Naive B cell (primary cell): Measurements from ENCODE around the gene ZNF410. TPM values are rescaled to one million over a fixed set of nuclear protein-coding genes. Genes with fewer than 3 reads are reported as not detected.
"Not testable (repeated sequence)": the region's sequence is repeated elsewhere in the genome, so short reads cannot be mapped to it uniquely, and the experiment has no call there.

ENCODE experiments used
- ATAC-seq, 2 donors: fragments of 150-1000 bp; cut with Tn5 transposase; 2 replicates each; pipeline ENCODE4 v1.10.0; 2021; ENCODE audit warnings: low read depth in 2 of 2, mild to moderate bottlenecking in 2 of 2, moderate library complexity in 2 of 2
- DNase-seq: peaks from one replicate; pipeline ENCODE4 v3.0.0; 2022
- H3K27ac Mint-ChIP-seq, 6 donors: one replicate each; pipeline ENCODE4 v1.8.0; 2020 to 2022; ENCODE audit warnings: mild to moderate bottlenecking in 6 of 6, mixed read lengths in 6 of 6, moderate library complexity in 5 of 6, inconsistent platforms in 2 of 6
- H3K27me3 Mint-ChIP-seq, 3 donors: one replicate each; pipeline ENCODE4 v1.8.0; 2021 to 2022; ENCODE audit warnings: mixed read lengths in 3 of 3, mild to moderate bottlenecking in 1 of 3
- H3K36me3 Mint-ChIP-seq, 2 donors: one replicate each; pipeline ENCODE4 v1.8.0; 2020 to 2022; ENCODE audit warnings: mixed read lengths in 2 of 2, inconsistent platforms in 1 of 2, mild to moderate bottlenecking in 1 of 2
- H3K4me1 Mint-ChIP-seq, 3 donors: one replicate each; pipeline ENCODE4 v1.8.0; 2020 to 2022; ENCODE audit warnings: mixed read lengths in 3 of 3, inconsistent platforms in 1 of 3, mild to moderate bottlenecking in 1 of 3, moderate library complexity in 1 of 3
- H3K4me3 Mint-ChIP-seq, 8 donors: one replicate each; pipeline ENCODE4 v1.8.0; 2020 to 2022; ENCODE audit warnings: mild to moderate bottlenecking in 8 of 8, mixed read lengths in 8 of 8, moderate library complexity in 8 of 8, inconsistent platforms in 2 of 8
- H3K9me3 Mint-ChIP-seq, 7 donors: one replicate each; pipeline ENCODE4 v1.8.0; 2020 to 2022; ENCODE audit warnings: mixed read lengths in 7 of 7, mild to moderate bottlenecking in 5 of 7, inconsistent platforms in 2 of 7, moderate library complexity in 1 of 7
- polyA plus RNA-seq, 6 donors: library from polyadenylated mRNA; unstranded; fragments of 300-500 nt; fragmentation: Illumina TruSeq; gene quantifications; one replicate each; pipeline ENCODE4 v1.2.3, GENCODE V29; 2021; ENCODE audit warnings: low read depth in 6 of 6

The ZNF410 gene
- polyA plus RNA-seq, 6 donors from 2014 or later: 56.3 to 77.1 (median 66.9) TPM

DNA sequence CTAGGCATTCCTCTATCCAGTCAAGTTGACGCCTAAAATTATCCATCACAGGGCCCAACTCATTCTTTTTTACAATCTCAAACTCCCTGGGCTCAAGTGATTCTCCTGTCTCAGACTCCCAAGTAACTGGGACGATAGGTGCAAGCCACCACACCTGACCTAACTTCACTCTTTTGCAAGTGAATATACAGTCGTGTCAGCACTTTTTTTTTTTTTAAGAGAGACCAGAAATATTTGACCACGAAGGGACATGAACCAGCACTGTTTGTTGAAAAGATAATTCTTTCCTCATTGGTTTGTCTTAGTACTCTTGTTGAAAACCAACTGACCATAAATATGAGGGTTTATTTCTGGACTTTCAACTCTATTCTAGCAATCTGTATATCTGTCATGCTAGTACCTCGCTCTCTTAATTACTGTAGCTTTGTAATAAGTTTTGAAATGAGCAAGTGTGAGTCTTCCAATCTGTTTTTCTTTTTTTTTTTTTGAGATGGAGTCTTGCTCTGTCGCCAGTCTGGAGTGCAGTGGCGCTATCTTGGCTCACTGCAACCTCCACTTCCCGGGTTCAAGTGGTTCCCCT is 21.0 kb upstream of the ZNF410 start:
- H3K36me3 Mint-ChIP-seq: peaks cover 0 to 8% of the 10 kb centered on the region in 2 donors
- H3K9me3 Mint-ChIP-seq: no peaks in the 10 kb centered on the region
- ATAC-seq (no peak), DNase-seq (no peak)
- H3K27me3 Mint-ChIP-seq: no peaks in the 10 kb centered on the region
- H3K4me3 Mint-ChIP-seq: no peak overlapping the region
- H3K4me1 Mint-ChIP-seq: no peaks in the 10 kb centered on the region
- peak overlapping the region in 1 of 6 donors; percentile 6 for H3K27ac Mint-ChIP-seq

DNA sequence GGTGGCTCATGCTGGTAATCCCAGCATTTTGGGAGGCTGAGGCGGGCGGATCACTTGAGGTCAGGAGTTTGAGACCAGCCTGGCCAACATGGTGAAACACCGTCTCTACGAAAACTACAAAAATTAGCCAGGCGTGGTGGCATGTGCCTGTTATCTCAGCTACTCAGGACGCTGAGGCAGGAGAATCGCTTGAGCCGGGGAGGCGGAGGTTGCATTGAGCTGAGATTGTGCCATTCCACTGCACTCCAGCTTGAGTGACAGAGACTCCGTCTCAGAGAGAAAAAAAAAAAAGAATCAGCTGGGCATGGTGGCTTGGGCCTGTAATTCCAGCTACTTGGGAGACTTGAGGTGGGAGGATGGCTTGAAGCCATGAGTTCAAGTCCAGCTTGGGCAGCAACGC is 16.9 kb upstream of the ZNF410 start:
- DNase-seq, H3K4me3 Mint-ChIP-seq, H3K27me3 Mint-ChIP-seq, H3K9me3 Mint-ChIP-seq, H3K4me1 Mint-ChIP-seq, H3K36me3 Mint-ChIP-seq, H3K27ac Mint-ChIP-seq, ATAC-seq: not testable (repeated sequence)

- DNase-seq (no peak), ATAC-seq (no peak)
- H3K36me3 Mint-ChIP-seq: no peaks in the 10 kb centered on the region
- H3K4me1 Mint-ChIP-seq: no peaks in the 10 kb centered on the region
- no peaks in the 10 kb centered on the region for H3K9me3 Mint-ChIP-seq
- H3K27me3 Mint-ChIP-seq: no peaks in the 10 kb centered on the region
- H3K27ac Mint-ChIP-seq: no peak overlapping the region
- H3K4me3 Mint-ChIP-seq: no peak overlapping the region
Observed at GRCh38 chr14:73870525-73871235, 16.0 kb upstream of the ZNF410 start.

DNA sequence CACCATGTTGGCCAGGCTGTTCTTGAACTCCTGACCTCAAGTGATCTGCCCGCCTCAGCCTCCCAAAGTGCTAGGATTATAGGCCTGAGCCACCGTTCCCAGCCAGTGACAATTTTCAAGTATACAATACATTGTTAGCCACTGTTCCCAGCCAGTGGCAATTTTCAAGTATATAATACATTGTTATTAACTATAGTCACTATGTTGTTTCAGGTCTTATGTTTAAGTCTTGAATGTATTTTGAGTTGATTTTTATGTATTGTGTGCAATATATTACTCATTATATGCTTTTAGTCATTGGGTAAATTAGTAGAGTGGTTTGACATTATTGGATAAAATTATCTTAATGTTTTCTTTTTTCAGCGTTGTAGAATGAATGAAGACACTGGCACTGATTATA is 13.0 kb upstream of the ZNF410 start:
- ATAC-seq (no peak), DNase-seq (no peak)
- Mint-ChIP-seq H3K4me1 (no peaks in the 10 kb centered on the region), H3K27ac (no peak overlapping the region), H3K27me3 (no peaks in the 10 kb centered on the region), H3K9me3 (no peaks in the 10 kb centered on the region), H3K36me3 (no peaks in the 10 kb centered on the region), H3K4me3 (no peak overlapping the region)

GRCh38 chr14:73877790-73878189 is 8.9 kb upstream of the ZNF410 start:
- Mint-ChIP-seq H3K4me1 (no peaks in the 10 kb centered on the region), H3K36me3 (no peaks in the 10 kb centered on the region), H3K9me3 (no peaks in the 10 kb centered on the region), H3K4me3 (no peak overlapping the region), H3K27ac (no peak overlapping the region), H3K27me3 (no peaks in the 10 kb centered on the region)
- ATAC-seq: no peak
- DNase-seq: no peak

- H3K4me3 Mint-ChIP-seq: no peak overlapping the region
Observed at GRCh38 chr14:73878436-73878835, 8.2 kb upstream of the ZNF410 start.

DNA sequence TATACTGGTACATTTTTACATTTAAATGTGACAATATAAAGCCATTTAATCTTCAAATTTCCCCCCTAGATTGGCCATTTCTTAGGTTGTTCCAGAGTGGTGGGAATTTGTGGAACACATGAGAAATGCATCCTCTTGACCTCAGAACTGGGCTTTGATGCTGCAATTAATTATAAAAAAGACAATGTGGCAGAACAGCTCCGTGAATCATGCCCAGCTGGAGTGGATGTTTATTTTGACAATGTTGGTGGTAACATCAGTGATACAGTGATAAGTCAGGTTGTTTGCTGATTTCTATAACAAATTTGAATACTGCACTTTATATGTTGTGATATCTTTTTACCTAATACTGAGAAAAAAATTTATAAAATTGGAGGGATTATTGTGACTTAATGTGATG is 7.6 kb upstream of the ZNF410 start:
- Mint-ChIP-seq H3K4me3 (no peak overlapping the region), H3K4me1 (no peaks in the 10 kb centered on the region), H3K36me3 (no peaks in the 10 kb centered on the region), H3K27me3 (no peaks in the 10 kb centered on the region), H3K27ac (no peak overlapping the region), H3K9me3 (no peaks in the 10 kb centered on the region)
- ATAC-seq (no peak), DNase-seq (no peak)

More at GRCh38 chr14:73878436-73878835, 8.2 kb upstream of the ZNF410 start:
- H3K27me3 Mint-ChIP-seq: no peaks in the 10 kb centered on the region
- DNase-seq (no peak), ATAC-seq (no peak)
- H3K36me3 Mint-ChIP-seq: no peaks in the 10 kb centered on the region
- no peak overlapping the region for H3K27ac Mint-ChIP-seq
- H3K9me3 Mint-ChIP-seq: no peaks in the 10 kb centered on the region
- H3K4me1 Mint-ChIP-seq: no peaks in the 10 kb centered on the region

DNA sequence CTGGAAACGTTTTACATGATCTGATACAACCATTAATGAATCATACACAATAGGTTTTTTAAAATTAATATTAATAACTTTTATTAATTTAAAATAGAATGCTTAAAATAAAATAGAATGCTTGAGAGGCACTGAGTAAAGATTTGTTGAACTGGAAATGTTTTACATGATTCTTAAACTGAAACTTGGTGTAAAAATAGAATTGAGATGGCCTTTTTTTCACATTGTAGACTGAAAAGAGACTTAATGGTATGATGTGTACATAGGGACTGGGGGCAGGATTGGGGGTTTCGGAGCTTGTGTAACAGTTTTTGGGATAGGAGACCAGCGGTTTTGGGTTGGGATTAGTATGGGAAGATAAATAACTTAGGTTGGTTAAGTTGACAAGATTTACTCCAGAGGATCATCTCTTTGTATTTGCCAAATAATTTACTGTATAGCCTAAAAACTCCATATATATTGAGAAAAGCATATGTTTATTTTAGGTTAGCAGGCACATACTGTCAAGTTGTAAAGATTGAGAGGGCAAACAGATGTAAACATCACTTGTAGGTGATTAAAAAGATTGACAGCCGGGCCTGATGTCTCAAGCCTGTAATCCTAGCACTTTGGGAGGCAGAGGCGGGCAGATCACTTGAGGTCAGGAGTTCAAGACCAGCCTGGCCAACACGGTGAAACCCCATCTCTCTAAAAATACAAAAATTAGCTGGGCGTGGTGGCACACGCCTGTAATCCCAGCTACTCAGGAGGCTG is 2.0 kb upstream of the ZNF410 start:
- Mint-ChIP-seq H3K27me3 (no peaks in the 10 kb centered on the region), H3K4me1 (peaks cover 35 to 47% (median 39%) of the 10 kb centered on the region in 3 donors), H3K9me3 (no peaks in the 10 kb centered on the region), H3K36me3 (no peaks in the 10 kb centered on the region), H3K27ac (peak overlapping the region in 3 of 6 donors; percentile 81 to 97 (median 84)), H3K4me3 (peak overlapping the region in 7 of 8 donors; percentile 30 to 99 (median 97))
- DNase-seq (no peak), ATAC-seq (no peak)

DNA sequence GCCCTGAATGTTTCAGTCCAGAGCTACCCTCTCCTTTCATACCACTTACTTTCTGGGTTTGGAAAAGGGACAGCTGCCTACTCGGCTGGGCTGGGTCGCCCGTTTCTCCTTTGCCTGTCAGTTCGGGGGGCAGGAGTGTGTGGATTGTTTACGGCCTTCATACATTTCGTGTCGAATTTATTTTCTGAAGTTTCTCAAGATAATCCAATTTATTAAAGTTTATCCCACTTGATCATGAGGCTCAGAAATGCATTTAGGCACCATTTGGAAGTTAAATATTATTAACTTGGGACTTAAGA is 608 bp downstream of the ZNF410 start:
- Mint-ChIP-seq H3K36me3 (peaks cover 0 to 4% of the 10 kb centered on the region in 2 donors), H3K4me3 (peak overlapping the region; percentile 90 to 99 (median 98)), H3K4me1 (peaks cover 35 to 51% (median 42%) of the 10 kb centered on the region in 3 donors), H3K9me3 (no peaks in the 10 kb centered on the region), H3K27me3 (no peaks in the 10 kb centered on the region), H3K27ac (peak overlapping the region; percentile 97 to 100 (median 98))
- ATAC-seq: no peak
- DNase-seq: no peak

DNA sequence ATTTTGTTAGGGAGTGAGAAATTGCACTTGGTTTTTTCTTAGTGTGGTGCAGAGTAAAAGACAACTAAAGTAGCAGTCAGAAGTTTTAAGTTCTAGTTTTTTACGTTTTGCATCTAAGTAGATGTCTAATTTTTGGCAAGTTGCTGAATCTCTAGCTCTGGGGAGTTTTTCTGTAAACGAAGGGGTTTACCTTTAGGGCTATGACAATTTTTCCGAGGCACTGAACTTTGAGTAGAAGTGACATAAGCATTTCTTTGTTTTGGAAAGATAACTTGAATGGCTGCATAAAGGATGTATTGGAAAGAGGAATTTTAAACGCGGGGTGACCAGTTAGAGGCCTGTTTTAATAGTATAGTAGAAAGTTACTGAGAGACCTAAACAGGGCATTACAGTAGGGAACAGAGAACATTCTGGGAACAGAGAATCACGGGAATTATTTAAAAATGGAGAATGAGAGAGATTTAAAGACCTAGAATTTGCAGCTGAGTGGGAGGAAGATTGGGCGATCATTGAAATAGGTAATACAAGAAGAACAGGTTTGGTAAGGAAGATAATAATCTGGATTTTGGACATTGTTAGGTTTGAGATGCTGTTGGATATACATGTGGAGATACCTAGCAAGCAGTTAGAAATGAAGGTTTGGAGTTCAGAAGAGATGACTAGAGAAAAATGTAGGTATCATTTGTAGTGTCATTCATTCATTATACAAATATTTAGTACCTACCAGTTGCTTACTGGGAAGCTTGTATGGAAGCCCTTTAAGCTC is 1.2 kb downstream of the ZNF410 start:
- H3K4me3 Mint-ChIP-seq: peak overlapping the region; percentile 90 to 99 (median 98)
- H3K36me3 Mint-ChIP-seq: peaks cover 0 to 4% of the 10 kb centered on the region in 2 donors
- ATAC-seq (no peak), DNase-seq (no peak)
- no peaks in the 10 kb centered on the region for H3K9me3 Mint-ChIP-seq
- H3K4me1 Mint-ChIP-seq: peaks cover 35 to 51% (median 42%) of the 10 kb centered on the region in 3 donors
- H3K27ac Mint-ChIP-seq: peak overlapping the region; percentile 97 to 100 (median 98)
- no peaks in the 10 kb centered on the region for H3K27me3 Mint-ChIP-seq

- no peaks in the 10 kb centered on the region for H3K9me3 Mint-ChIP-seq
- peaks cover 35 to 51% (median 42%) of the 10 kb centered on the region in 3 donors for H3K4me1 Mint-ChIP-seq
- ATAC-seq (no peak), DNase-seq (no peak)
- H3K4me3 Mint-ChIP-seq: peak overlapping the region in 6 of 8 donors; percentile 82 to 99 (median 98)
- H3K27me3 Mint-ChIP-seq: no peaks in the 10 kb centered on the region
- peak overlapping the region in 4 of 6 donors; percentile 97 to 99 (median 98) for H3K27ac Mint-ChIP-seq
- H3K36me3 Mint-ChIP-seq: peaks cover 0 to 4% of the 10 kb centered on the region in 2 donors
Observed at GRCh38 chr14:73888460-73888725, 1.7 kb downstream of the ZNF410 start.

GRCh38 chr14:73888971-73889370 is 2.3 kb downstream of the ZNF410 start:
- H3K9me3 Mint-ChIP-seq: no peaks in the 10 kb centered on the region
- peaks cover 35 to 51% (median 42%) of the 10 kb centered on the region in 3 donors for H3K4me1 Mint-ChIP-seq
- peak overlapping the region in 3 of 6 donors; percentile 3 to 97 (median 97) for H3K27ac Mint-ChIP-seq
- no peak for DNase-seq
- no peak for ATAC-seq
- peak overlapping the region in 1 of 8 donors; percentile 97 for H3K4me3 Mint-ChIP-seq
- H3K27me3 Mint-ChIP-seq: no peaks in the 10 kb centered on the region
- peaks cover 4% of the 10 kb centered on the region in 2 donors for H3K36me3 Mint-ChIP-seq

GRCh38 chr14:73889376-73889775 is 2.7 kb downstream of the ZNF410 start:
- H3K9me3 Mint-ChIP-seq: no peaks in the 10 kb centered on the region
- ATAC-seq (no peak), DNase-seq (no peak)
- peaks cover 35 to 51% (median 42%) of the 10 kb centered on the region in 3 donors for H3K4me1 Mint-ChIP-seq
- peaks cover 4 to 8% of the 10 kb centered on the region in 2 donors for H3K36me3 Mint-ChIP-seq
- peak overlapping the region in 1 of 8 donors; percentile 8 for H3K4me3 Mint-ChIP-seq
- H3K27ac Mint-ChIP-seq: peak overlapping the region in 2 of 6 donors; percentile 82 to 97
- no peaks in the 10 kb centered on the region for H3K27me3 Mint-ChIP-seq
